Adrenal gland (tissue), 12 donors: ENCODE measurements around the gene STARD10. TPM values are rescaled to one million over a fixed set of nuclear protein-coding genes. Genes with fewer than 3 reads are reported as not detected.
A peak's percentile ranks its signal among the peaks of the same experiment; 100 is the strongest.

Source experiments
- DNase-seq, 7 donors: peaks; one replicate each; pipeline ENCODE4 v3.0.0-alpha.2; 2019 to 2020
- H3K27ac ChIP-seq, 5 donors: fragments of 200-600 bp; sonication (generic) in 4 of 5; 1 replicate in 3 of 5; 2 replicates in 2 of 5; pipeline versions ENCODE4 v1.5.1 to v1.8.0; 2016 to 2020; ENCODE audit warnings: mild to moderate bottlenecking in 1 of 5
- H3K27me3 ChIP-seq: fragments of 200-600 bp; 2 replicates; pipeline ENCODE4 v1.8.0; 2021
- H3K36me3 ChIP-seq, 2 donors: fragments of 200-600 bp; replicated peaks in 1 of 2; 1 replicate in 1 of 2; 2 replicates in 1 of 2; pipeline versions ENCODE4 v1.5.1 to v1.8.0; 2018 to 2022
- H3K4me1 ChIP-seq, 2 donors: fragments of 200-600 bp; replicated peaks in 1 of 2; 1 replicate in 1 of 2; 2 replicates in 1 of 2; pipeline versions ENCODE4 v1.5.1 to v1.8.0; 2018 to 2021
- H3K4me3 ChIP-seq, 4 donors: fragments of 200-600 bp; sonication (generic) in 3 of 4; one replicate each; pipeline ENCODE4 v1.5.1; 2016 to 2018
- H3K9me3 ChIP-seq, 3 donors: fragments of 200-600 bp; sonication (generic) in 1 of 3; replicated peaks in 1 of 3; 1 replicate in 2 of 3; 2 replicates in 1 of 3; pipeline versions ENCODE4 v1.5.1 to v1.8.0; 2016 to 2021
- POLR2A ChIP-seq, 2 donors: fragments of 450-650 bp; IDR thresholded peaks; one replicate each; pipeline ENCODE4 v1.6.1; 2017; ENCODE audit warnings: antibody characterized with exemption in 2 of 2, mild to moderate bottlenecking in 2 of 2, moderate library complexity in 1 of 2
- WGBS, 4 donors: extraction: QIAGEN DNeasy Blood & Tissue Kit in 2 of 4; methylation state at CpG; one replicate each; pipeline versions ENCODE4 v1.1.5 to v1.1.7; 2013 to 2017; 5-methylcytosine and 5-hydroxymethylcytosine counted together
- intact Hi-C, 2 donors: fragments of 100-400 bp; cut with DNase I; formaldehyde crosslinking; loops; one replicate each; pipeline versions ENCODE4 v1.14.1 to v1.15.0; 2022 to 2023
- polyA plus RNA-seq, 3 donors: library from polyadenylated mRNA; stranded (reverse); fragments of 200-250 nt in 2 of 3; fragments of 350-450 nt in 1 of 3; fragmentation: Illumina TruSeq in 1 of 3; extraction: RNeasy Lipid Tissue Mini Kit (QIAGEN cat#74804) in 1 of 3; gene quantifications; one replicate each; pipeline ENCODE4 v1.2.3, GENCODE V29; 2013 to 2014
- total RNA-seq, 9 donors: library from RNA; depleted of rRNA in 4 of 9; stranded (reverse); fragments of >200 nt in 4 of 9; fragments of 120-200 nt in 1 of 9; fragmentation: NEBNext Ultra II Directional in 1 of 9; extraction: Animal tissue kit (Norgen Biotek cat#: 25700) in 1 of 9; gene quantifications; one replicate each; pipeline versions ENCODE4 v1.1.0 to v1.2.4, GENCODE V29; 2013 to 2023
- TF ChIP-seq, protein P1 (sequence below), 6 experiments: fragments of 450-650 bp in 4 of 6; fragments of 200-600 bp in 2 of 6; sonication (generic) in 1 of 6; IDR thresholded peaks; 1 replicate in 5 of 6; 2 replicates in 1 of 6; pipeline versions ENCODE4 v1.5.1 to v1.8.0; 2016 to 2021; ENCODE audit warnings: antibody characterized with exemption in 6 of 6, mild to moderate bottlenecking in 2 of 6, moderate library complexity in 1 of 6
- donor health status: healthy with polysubstance abuse.
- donor health status: Bipolar disorder and iron deficiency.
- donor health status: DM: yes; HTN: yes; CAD: no.
- donor health status: DM: no; HTN: no; CAD: no.
- donor health status: DM: no; HTN: no; CAD: no.
- donor health status: DM: yes; HTN: yes; CAD: no.

Gene STARD10
- total and polyA plus RNA-seq, 12 donors = 190 to 668 (median 350) TPM

DNA sequence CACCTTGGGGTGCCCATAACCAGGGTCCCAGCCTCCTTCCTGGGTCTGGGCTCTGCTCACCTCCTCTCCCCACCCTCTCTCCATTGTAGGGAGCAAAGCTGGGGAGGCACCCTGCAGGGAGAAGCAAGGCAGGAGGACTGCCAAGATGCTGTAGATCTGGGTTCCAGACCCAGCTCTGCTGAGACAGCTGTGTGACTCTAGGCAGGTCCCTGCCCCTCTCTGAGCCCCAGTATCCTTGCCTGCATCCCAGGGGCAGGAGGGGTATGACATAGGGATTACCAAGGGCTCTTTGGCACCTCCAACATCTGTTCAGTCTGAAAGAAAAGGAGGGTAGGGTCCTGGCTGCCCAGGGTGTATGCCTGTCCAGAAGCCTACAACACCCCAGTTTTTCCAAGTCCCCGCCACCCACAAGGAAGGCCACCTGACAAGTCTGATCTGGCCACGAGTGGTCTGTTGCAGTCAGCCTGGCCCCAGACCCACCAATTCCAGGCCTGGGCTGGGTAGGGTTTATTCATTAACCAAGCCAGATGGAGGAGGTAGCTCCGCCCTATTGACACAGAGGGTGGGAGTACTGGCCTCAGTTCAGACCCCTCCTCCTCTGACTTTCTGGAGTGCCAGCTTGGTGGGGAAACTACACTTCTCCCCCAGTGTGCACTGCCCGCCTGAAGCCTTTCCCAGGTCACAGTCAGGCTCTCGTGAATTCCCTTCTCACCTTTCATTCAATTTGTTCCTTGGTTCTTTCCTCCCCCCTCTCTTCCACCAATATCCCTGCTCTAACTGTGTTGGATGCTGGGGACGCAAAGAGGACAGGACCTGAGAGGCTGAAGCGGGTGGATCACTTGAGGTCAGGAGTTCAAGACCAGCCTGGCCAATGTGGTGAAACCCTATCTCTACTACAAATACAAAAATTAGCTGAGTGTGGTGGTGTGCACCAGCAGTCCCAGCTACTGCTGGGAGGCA is 15.0 kb downstream of the STARD10 start:
- TF ChIP-seq, protein P1, sequence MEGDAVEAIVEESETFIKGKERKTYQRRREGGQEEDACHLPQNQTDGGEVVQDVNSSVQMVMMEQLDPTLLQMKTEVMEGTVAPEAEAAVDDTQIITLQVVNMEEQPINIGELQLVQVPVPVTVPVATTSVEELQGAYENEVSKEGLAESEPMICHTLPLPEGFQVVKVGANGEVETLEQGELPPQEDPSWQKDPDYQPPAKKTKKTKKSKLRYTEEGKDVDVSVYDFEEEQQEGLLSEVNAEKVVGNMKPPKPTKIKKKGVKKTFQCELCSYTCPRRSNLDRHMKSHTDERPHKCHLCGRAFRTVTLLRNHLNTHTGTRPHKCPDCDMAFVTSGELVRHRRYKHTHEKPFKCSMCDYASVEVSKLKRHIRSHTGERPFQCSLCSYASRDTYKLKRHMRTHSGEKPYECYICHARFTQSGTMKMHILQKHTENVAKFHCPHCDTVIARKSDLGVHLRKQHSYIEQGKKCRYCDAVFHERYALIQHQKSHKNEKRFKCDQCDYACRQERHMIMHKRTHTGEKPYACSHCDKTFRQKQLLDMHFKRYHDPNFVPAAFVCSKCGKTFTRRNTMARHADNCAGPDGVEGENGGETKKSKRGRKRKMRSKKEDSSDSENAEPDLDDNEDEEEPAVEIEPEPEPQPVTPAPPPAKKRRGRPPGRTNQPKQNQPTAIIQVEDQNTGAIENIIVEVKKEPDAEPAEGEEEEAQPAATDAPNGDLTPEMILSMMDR (IDR thresholded peaks at IDR 0.05) = no peak
- no peak for TF ChIP-seq POLR2A (IDR thresholded peaks at IDR 0.05)
- WGBS, 4 donors = 87 to 95% (median 92%) methylated on average over 5 to 7 of the region's 7 CpGs
- Histone ChIP-seq H3K36me3 (no peaks in the 10 kb centered on the region), H3K27me3 (no peaks in the 10 kb centered on the region), H3K4me1 (peaks cover 62 to 82% of the 10 kb centered on the region in 2 donors), H3K9me3 (no peaks in the 10 kb centered on the region), H3K4me3 (no peak overlapping the region), H3K27ac (peak overlapping the region; percentile 61 to 92 (median 88))
- no peak for DNase-seq
- intact Hi-C loops = no loop called here

DNA sequence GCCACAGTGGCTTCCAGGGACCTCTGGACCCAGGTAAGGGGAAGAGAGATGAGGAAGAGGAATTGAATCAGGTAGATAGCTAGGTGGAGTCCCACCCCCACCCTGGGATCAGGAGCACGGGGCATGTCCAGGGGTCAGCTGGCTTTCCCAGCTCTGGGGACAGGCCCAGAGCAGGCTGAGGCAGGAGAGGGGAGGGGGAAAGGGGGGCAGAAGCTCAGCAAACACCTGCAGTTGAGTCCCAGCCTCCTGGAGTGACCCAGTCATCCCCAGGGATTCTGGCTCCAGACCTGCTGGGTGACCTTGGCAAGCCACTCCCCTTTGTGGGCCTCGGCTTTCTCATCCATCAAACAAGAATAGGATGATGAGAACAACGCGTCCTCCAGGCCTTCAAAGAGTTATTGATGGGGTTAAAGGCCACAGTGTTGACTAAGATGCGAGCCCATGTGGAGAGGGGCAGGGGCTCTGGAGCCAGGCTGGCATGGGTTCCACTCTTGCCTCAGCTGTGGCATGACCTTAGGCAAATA is 16.0 kb downstream of the STARD10 start:
- 26 to 33% (median 28%) methylated on average over 4 to 5 of the region's 5 CpGs for WGBS, 4 donors
- Histone ChIP-seq H3K9me3 (no peaks in the 10 kb centered on the region), H3K4me1 (peaks cover 68 to 92% of the 10 kb centered on the region in 2 donors), H3K36me3 (no peaks in the 10 kb centered on the region), H3K27me3 (no peaks in the 10 kb centered on the region), H3K27ac (peak overlapping the region; percentile 66 to 92 (median 88)), H3K4me3 (no peak overlapping the region)
- TF ChIP-seq, protein P1 (IDR thresholded peaks at IDR 0.05) = no peak
- peak in 1 of 2 donors; percentile 63 for TF ChIP-seq POLR2A (IDR thresholded peaks at IDR 0.05)
- intact Hi-C loops = no loop called here
- DNase-seq = peak; percentile 82 to 97 (median 91)

DNA sequence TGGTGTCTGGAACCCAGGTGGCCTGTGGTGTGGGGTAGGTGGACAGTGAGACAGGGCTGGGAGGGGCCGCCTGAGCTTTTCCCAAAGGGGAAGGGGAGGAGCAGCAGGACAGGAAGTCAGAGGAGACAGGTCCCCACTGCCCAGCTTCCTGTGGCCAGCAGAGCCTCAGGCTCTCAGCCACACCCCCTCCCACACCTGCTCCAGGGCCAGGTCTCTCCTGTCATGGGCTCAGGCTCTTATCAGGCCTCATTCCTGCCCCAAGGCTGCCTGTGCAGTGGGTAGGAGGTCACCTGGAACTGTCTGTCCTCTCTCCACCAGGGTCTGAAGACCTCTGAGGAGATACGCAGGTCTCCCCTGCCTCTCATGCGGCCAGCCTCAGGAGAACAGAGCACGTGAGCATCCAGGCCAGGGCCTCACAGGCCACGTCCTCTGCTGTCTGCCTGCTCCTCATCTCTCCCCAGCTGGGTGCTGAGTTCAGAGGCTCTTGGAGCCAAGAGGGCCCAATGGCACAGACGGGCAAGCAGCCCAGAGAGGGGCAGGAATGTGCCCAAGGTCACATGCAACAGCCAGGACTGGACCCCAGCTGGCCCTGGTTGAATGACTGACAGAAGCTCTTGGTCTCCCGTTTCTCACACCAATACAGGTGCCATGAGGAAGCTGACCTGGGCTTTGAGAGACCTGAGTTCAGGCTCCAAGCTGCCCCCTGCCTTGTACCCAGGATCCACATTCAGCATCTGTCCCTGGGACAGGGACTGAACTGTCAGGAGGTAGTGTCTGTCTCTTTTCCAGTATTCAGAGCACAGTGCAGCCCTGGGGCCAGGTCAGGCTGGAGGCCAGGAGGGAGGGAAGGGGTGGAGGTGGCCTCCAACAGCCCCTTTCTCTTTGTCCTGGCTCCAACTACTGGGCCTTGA is 16.7 kb downstream of the STARD10 start:
- Histone ChIP-seq H3K36me3 (no peaks in the 10 kb centered on the region), H3K27ac (peak overlapping the region; percentile 66 to 92 (median 88)), H3K4me1 (peaks cover 68 to 93% of the 10 kb centered on the region in 2 donors), H3K27me3 (no peaks in the 10 kb centered on the region), H3K9me3 (no peaks in the 10 kb centered on the region), H3K4me3 (no peak overlapping the region)
- intact Hi-C loops = no loop called here
- TF ChIP-seq POLR2A (IDR thresholded peaks at IDR 0.05) = peak in 1 of 2 donors; percentile 55
- TF ChIP-seq, protein P1 (IDR thresholded peaks at IDR 0.05) = no peak
- DNase-seq = peak; percentile 48 to 90 (median 82)
- 42 to 67% (median 58%) methylated on average over 1 to 7 of the region's 7 CpGs for WGBS, 4 donors
